ENCODE data around the gene PRKCE. TPM values are rescaled to one million over a fixed set of nuclear protein-coding genes. Genes with fewer than 3 reads are reported as not detected.

Gene PRKCE
- total RNA-seq, 2 experiments from 2014 or later: 12.5 to 13.6 TPM

GRCh38 chr2:46153996-46154753 is 502.7 kb downstream of the PRKCE start:
- H3K27me3 Mint-ChIP-seq: no peaks in the 10 kb centered on the region
- CTCF ChIA-PET: no interaction called here
- peaks cover 4% of the 10 kb centered on the region for H3K36me3 Mint-ChIP-seq
- no peak overlapping the region for H3K27ac Mint-ChIP-seq
- peaks cover 8% of the 10 kb centered on the region for H3K4me1 Mint-ChIP-seq (ENCODE audit: low read depth)
- POLR2A ChIA-PET: no interaction called here
- no peak for DNase-seq
- H3K9me3 Mint-ChIP-seq: no peaks in the 10 kb centered on the region
- no peak overlapping the region for H3K4me3 Mint-ChIP-seq
- intact Hi-C loops (cut with micrococcal nuclease): no loop called here

- no peaks in the 10 kb centered on the region for H3K27me3 Mint-ChIP-seq
- H3K36me3 Mint-ChIP-seq: peaks cover 5% of the 10 kb centered on the region
- H3K4me3 Mint-ChIP-seq: no peak overlapping the region
- no peaks in the 10 kb centered on the region for H3K9me3 Mint-ChIP-seq
- no peak overlapping the region for H3K27ac Mint-ChIP-seq
- no peak for DNase-seq
- intact Hi-C loops (cut with micrococcal nuclease): no loop called here
- no peaks in the 10 kb centered on the region for H3K4me1 Mint-ChIP-seq (ENCODE audit: low read depth)
- ChIA-PET POLR2A (no interaction called here), CTCF (no interaction called here)
These were observed 505.8 kb downstream of the PRKCE start for GRCh38 chr2:46157072-46157965.

DNA sequence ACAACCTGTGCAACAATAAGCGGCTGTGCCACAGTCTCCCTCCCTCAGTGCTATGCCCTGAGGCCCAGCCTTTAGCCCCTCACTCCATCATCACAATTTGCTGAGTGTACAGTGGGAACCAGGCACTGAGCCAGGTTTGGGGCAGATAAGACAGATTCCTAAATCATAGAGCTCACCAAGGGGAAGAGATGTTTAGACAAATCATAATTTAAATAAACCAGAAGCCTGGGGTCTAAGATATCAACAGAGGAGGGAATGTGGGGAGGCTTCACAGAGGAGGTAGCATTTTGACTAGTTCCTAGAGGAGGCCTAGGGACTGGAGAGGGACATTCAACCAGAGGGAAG is 506.5 kb downstream of the PRKCE start:
- Mint-ChIP-seq H3K4me1 (ENCODE audit: low read depth) (no peaks in the 10 kb centered on the region), H3K27me3 (no peaks in the 10 kb centered on the region), H3K4me3 (no peak overlapping the region), H3K27ac (no peak overlapping the region), H3K36me3 (peaks cover 7% of the 10 kb centered on the region), H3K9me3 (no peaks in the 10 kb centered on the region)
- CTCF ChIA-PET: no interaction called here
- DNase-seq: no peak
- intact Hi-C loops (cut with micrococcal nuclease): no loop called here
- POLR2A ChIA-PET: no interaction called here

DNA sequence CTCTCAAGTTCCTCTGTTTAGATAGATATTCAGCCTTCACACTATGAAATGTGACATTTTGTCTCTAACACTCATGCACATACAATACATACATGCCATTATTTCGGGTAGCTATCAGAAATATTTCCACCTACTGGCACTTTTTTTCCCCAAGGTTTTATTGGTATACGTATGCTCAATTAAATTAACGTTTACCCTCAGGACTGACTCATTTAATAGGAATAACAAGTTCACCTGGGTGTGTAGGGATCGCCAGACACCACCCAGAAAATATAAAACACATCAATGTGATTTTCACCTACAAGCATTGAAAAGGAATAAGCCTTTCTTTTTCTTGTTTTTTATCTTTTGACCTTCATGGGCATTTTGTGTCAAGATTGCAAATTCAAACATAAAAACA is 507.2 kb downstream of the PRKCE start:
- H3K4me3 Mint-ChIP-seq: no peak overlapping the region
- no peaks in the 10 kb centered on the region for H3K9me3 Mint-ChIP-seq
- POLR2A ChIA-PET: no interaction called here
- no peaks in the 10 kb centered on the region for H3K27me3 Mint-ChIP-seq
- H3K36me3 Mint-ChIP-seq: peaks cover 7% of the 10 kb centered on the region
- H3K4me1 Mint-ChIP-seq (ENCODE audit: low read depth): no peaks in the 10 kb centered on the region
- CTCF ChIA-PET: no interaction called here
- intact Hi-C loops (cut with micrococcal nuclease): no loop called here
- no peak overlapping the region for H3K27ac Mint-ChIP-seq
- no peak for DNase-seq

- no peak overlapping the region for H3K27ac Mint-ChIP-seq
- no peak overlapping the region for H3K4me3 Mint-ChIP-seq
- no peak for DNase-seq
- ChIA-PET POLR2A (no interaction called here), CTCF (no interaction called here)
- no peaks in the 10 kb centered on the region for H3K9me3 Mint-ChIP-seq
- H3K27me3 Mint-ChIP-seq: no peaks in the 10 kb centered on the region
- intact Hi-C loops (cut with micrococcal nuclease): no loop called here
- no peaks in the 10 kb centered on the region for H3K4me1 Mint-ChIP-seq (ENCODE audit: low read depth)
- H3K36me3 Mint-ChIP-seq: peaks cover 8% of the 10 kb centered on the region
These were observed 508.9 kb downstream of the PRKCE start for GRCh38 chr2:46160326-46160725.

GRCh38 chr2:46161315-46161714 is 509.8 kb downstream of the PRKCE start:
- H3K4me1 Mint-ChIP-seq (ENCODE audit: low read depth): no peaks in the 10 kb centered on the region
- CTCF ChIA-PET: no interaction called here
- no peak overlapping the region for H3K27ac Mint-ChIP-seq
- no peaks in the 10 kb centered on the region for H3K27me3 Mint-ChIP-seq
- POLR2A ChIA-PET: no interaction called here
- peaks cover 4% of the 10 kb centered on the region for H3K36me3 Mint-ChIP-seq
- H3K9me3 Mint-ChIP-seq: no peaks in the 10 kb centered on the region
- intact Hi-C loops (cut with micrococcal nuclease): no loop called here
- no peak overlapping the region for H3K4me3 Mint-ChIP-seq
- DNase-seq: no peak

DNA sequence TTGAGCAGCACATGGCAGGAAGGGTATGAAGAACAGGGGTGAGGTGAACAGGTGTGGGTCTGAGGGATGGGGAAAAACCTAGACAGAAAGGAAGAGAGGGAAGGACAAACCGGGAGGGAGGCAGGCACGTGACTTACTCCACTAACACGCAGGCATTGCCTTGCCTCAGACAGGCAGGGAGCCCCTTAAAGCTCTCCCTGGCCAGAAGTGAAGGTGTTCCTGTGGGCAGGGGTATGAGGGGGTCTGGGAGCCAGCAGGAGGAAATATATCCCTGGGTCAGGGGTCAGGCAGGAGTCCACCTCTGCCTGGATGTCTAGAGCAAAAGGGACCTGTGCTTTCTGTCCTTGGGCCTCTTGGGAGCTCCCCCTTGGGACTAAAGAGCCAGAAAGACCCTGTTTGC is 510.4 kb downstream of the PRKCE start:
- Mint-ChIP-seq H3K36me3 (peaks cover 4% of the 10 kb centered on the region), H3K4me1 (ENCODE audit: low read depth) (no peaks in the 10 kb centered on the region), H3K4me3 (no peak overlapping the region), H3K27me3 (no peaks in the 10 kb centered on the region), H3K9me3 (no peaks in the 10 kb centered on the region), H3K27ac (no peak overlapping the region)
- CTCF ChIA-PET: no interaction called here
- POLR2A ChIA-PET: no interaction called here
- intact Hi-C loops (cut with micrococcal nuclease): no loop called here
- DNase-seq: no peak

DNA sequence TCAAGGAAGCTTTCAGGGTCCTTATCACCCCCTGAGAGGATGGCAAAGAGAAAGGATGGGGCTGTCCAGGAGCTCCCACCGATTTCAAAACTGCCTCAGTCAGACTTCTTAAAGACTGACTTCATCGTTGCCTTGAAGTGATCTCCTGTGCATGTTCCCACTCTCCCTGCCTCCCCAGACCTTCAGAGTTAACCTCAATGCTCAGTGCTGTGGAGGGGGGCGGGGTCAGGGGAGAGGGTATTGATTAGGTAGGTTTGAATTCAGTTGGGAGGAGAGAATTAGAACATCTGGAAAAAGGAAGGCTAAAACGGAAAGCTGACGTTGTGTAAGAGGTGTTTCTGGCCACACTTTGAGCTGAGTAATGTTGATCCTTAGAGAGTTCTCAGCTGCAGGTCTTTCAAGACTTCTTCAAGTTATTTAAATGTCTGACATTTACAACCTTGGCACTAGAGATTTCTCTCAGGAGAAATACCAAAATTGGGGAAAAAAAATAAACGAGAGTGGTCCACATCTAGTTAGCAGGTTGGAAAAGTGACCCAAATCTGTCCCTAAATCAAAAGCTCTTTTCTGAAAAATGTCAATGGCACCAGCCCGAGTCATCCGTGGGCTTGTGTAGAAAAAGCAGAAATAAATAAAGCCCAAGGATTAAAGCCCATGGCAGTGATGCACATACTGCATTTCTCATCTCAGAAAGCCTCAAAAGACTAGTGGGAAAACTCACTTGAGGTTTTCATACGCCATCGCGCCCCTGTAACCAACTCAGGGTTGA is 511.0 kb downstream of the PRKCE start:
- intact Hi-C loops (cut with micrococcal nuclease): no loop called here
- H3K9me3 Mint-ChIP-seq: no peaks in the 10 kb centered on the region
- no peak overlapping the region for H3K4me3 Mint-ChIP-seq
- no peaks in the 10 kb centered on the region for H3K4me1 Mint-ChIP-seq (ENCODE audit: low read depth)
- H3K27me3 Mint-ChIP-seq: no peaks in the 10 kb centered on the region
- no peak overlapping the region for H3K27ac Mint-ChIP-seq
- peaks cover 4% of the 10 kb centered on the region for H3K36me3 Mint-ChIP-seq
- no peak for DNase-seq
- POLR2A ChIA-PET: no interaction called here
- CTCF ChIA-PET: no interaction called here

GRCh38 chr2:46163098-46163430 is 511.6 kb downstream of the PRKCE start:
- Mint-ChIP-seq H3K4me3 (no peak overlapping the region), H3K27me3 (no peaks in the 10 kb centered on the region), H3K9me3 (no peaks in the 10 kb centered on the region), H3K27ac (no peak overlapping the region), H3K4me1 (ENCODE audit: low read depth) (no peaks in the 10 kb centered on the region), H3K36me3 (peaks cover 4% of the 10 kb centered on the region)
- DNase-seq: no peak
- intact Hi-C loops (cut with micrococcal nuclease): no loop called here
- CTCF ChIA-PET: no interaction called here
- POLR2A ChIA-PET: no interaction called here

DNA sequence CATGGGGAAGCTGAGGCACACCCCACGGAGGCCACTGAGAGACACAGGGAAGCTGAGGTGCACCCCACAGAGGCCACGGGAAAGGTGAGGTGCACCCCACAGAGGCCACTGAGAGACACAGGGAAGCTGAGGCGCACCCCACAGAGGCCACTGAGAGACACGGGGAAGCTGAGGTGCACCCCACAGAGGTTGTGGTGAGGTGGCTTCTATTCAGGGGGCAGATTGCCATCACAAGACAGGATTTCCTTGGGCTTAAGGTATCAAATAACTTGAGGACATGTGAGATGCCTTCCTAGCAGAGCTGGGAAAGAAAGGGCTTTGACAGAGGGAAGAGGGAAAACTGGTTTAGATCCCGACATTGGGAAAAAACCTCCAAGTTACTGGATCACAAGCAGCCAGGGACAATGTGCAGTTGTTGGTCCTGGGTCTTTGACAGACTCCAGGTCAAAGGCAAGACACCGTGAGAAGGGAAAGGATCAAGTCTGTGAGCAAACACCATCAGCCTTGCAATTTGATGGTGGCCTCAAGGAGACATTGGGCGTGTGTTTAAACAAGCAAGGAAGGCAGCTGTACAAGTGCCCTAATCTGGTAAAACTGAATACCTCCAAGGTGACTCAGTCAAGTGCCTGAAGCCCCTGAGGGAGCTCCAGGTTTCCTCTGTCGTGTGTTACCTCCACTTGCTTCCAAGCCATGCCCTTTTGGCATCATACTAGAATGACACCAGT is 512.5 kb downstream of the PRKCE start:
- Mint-ChIP-seq H3K4me1 (ENCODE audit: low read depth) (no peaks in the 10 kb centered on the region), H3K27ac (no peak overlapping the region), H3K36me3 (peaks cover 4% of the 10 kb centered on the region), H3K4me3 (no peak overlapping the region), H3K9me3 (no peaks in the 10 kb centered on the region), H3K27me3 (no peaks in the 10 kb centered on the region)
- ChIA-PET POLR2A (no interaction called here), CTCF (interaction anchor here (1.2 kb wide), 1 partner anchor 101 kb away, joined by 3 read pairs; no protein-coding TSS in a partner anchor)
- no peak for DNase-seq
- intact Hi-C loops (cut with micrococcal nuclease): no loop called here

GRCh38 chr2:46164529-46165301 is 513.2 kb downstream of the PRKCE start:
- Mint-ChIP-seq H3K27ac (no peak overlapping the region), H3K4me1 (ENCODE audit: low read depth) (no peaks in the 10 kb centered on the region), H3K4me3 (no peak overlapping the region), H3K9me3 (no peaks in the 10 kb centered on the region), H3K36me3 (peaks cover 4% of the 10 kb centered on the region), H3K27me3 (no peaks in the 10 kb centered on the region)
- intact Hi-C loops (cut with micrococcal nuclease): no loop called here
- POLR2A ChIA-PET: no interaction called here
- CTCF ChIA-PET: interaction anchor here (1.2 kb wide), 1 partner anchor 102 kb away, joined by 3 read pairs; no protein-coding TSS in a partner anchor
- no peak for DNase-seq

Measured in activated CD4-positive, alpha-beta memory T cell treated with anti-CD3 and anti-CD28 coated beads for 36 hours (primary cell).